ENCODE results near the gene CREBL2.
A peak's percentile ranks its signal among the peaks of the same experiment; 100 is the strongest.
"Not testable (repeated sequence)": the region's sequence is repeated elsewhere in the genome, so short reads cannot be mapped to it uniquely, and the experiment has no call there.

CREBL2 gene

GRCh38 chr12:12599750-12600643, 11.7 kb upstream of the CREBL2 start:
- no peak for DNase-seq

- DNase-seq = no peak
These were observed 11.0 kb upstream of the CREBL2 start for GRCh38 chr12:12600659-12601058.

GRCh38 chr12:12604740-12605139, 6.9 kb upstream of the CREBL2 start:
- no peak for DNase-seq

GRCh38 chr12:12606781-12607589, 4.7 kb upstream of the CREBL2 start:
- DNase-seq = no peak

GRCh38 chr12:12608557-12608957, 3.1 kb upstream of the CREBL2 start:
- no peak for DNase-seq

- no peak for DNase-seq
These were observed 2.0 kb upstream of the CREBL2 start for GRCh38 chr12:12609692-12610091.

- DNase-seq = no peak
These were observed 965 bp upstream of the CREBL2 start for GRCh38 chr12:12610711-12611110.

GRCh38 chr12:12612358-12612757, 682 bp downstream of the CREBL2 start:
- peak; percentile 1 for DNase-seq

- no peak for DNase-seq
These were observed 1.7 kb downstream of the CREBL2 start for GRCh38 chr12:12613344-12613743.

GRCh38 chr12:12614342-12614741, 2.7 kb downstream of the CREBL2 start:
- no peak for DNase-seq

- no peak for DNase-seq
These were observed 5.0 kb downstream of the CREBL2 start for GRCh38 chr12:12616512-12617310.

GRCh38 chr12:12618064-12618463, 6.4 kb downstream of the CREBL2 start:
- DNase-seq = not testable (repeated sequence)

GRCh38 chr12:12620730-12621315, 9.1 kb downstream of the CREBL2 start:
- no peak for DNase-seq

GRCh38 chr12:12622418-12622817, 10.7 kb downstream of the CREBL2 start:
- DNase-seq = no peak

- DNase-seq = no peak
These were observed 12.9 kb downstream of the CREBL2 start for GRCh38 chr12:12624498-12624992.

- DNase-seq = no peak
These were observed 14.8 kb downstream of the CREBL2 start for GRCh38 chr12:12626471-12626870.

GRCh38 chr12:12627308-12627827, 15.7 kb downstream of the CREBL2 start:
- DNase-seq = no peak

- DNase-seq = no peak
These were observed 16.3 kb downstream of the CREBL2 start for GRCh38 chr12:12628013-12628412.

GRCh38 chr12:12630850-12631249, 19.2 kb downstream of the CREBL2 start:
- no peak for DNase-seq

GRCh38 chr12:12635651-12636050, 24.0 kb downstream of the CREBL2 start:
- DNase-seq = no peak

GRCh38 chr12:12636641-12637040, 25.0 kb downstream of the CREBL2 start:
- no peak for DNase-seq

GRCh38 chr12:12639995-12640394, 28.3 kb downstream of the CREBL2 start:
- DNase-seq = not testable (repeated sequence)
